WTC11 (cell line): ENCODE data around the gene FDXR.

Source experiments
- CREM ChIP-seq: sonication (generic); formaldehyde crosslinking; IDR thresholded peaks from 2 replicates; pipeline ENCODE4 v1.8.1; 2022; ENCODE audit warnings: mild to moderate bottlenecking, missing genetic modification reagents, moderate library complexity
- CTCF ChIP-seq: fragments of 200-600 bp; IDR thresholded peaks from 2 replicates; pipeline ENCODE4 v1.8.0; 2022; ENCODE audit warnings: antibody characterized with exemption
- FOXP4 ChIP-seq: sonication (generic); formaldehyde crosslinking; IDR thresholded peaks from 2 replicates; pipeline ENCODE4 v1.8.0; 2022; ENCODE audit warnings: mild to moderate bottlenecking, missing genetic modification reagents
- NR2C2 ChIP-seq: sonication (generic); formaldehyde crosslinking; IDR thresholded peaks from 2 replicates; pipeline ENCODE4 v1.8.0; 2022; ENCODE audit warnings: mild to moderate bottlenecking, missing genetic modification reagents
- NR3C1 ChIP-seq: sonication (generic); formaldehyde crosslinking; conservative IDR thresholded peaks from 2 replicates; pipeline ENCODE4 v1.8.1; 2023; ENCODE audit warnings: low read depth, mild to moderate bottlenecking, missing genetic modification reagents
- ZNF396 ChIP-seq: fragments of 250-450 bp; sonication (Bioruptor Pico); IDR thresholded peaks from 2 replicates; pipeline ENCODE4 v1.8.0; 2021; ENCODE audit warnings: mild to moderate bottlenecking, moderate library complexity, borderline replicate concordance
- TF ChIP-seq, protein P1 (sequence below): sonication (generic); formaldehyde crosslinking; IDR thresholded peaks from 2 replicates; pipeline ENCODE4 v1.8.0; 2022; ENCODE audit warnings: missing genetic modification reagents

DNA sequence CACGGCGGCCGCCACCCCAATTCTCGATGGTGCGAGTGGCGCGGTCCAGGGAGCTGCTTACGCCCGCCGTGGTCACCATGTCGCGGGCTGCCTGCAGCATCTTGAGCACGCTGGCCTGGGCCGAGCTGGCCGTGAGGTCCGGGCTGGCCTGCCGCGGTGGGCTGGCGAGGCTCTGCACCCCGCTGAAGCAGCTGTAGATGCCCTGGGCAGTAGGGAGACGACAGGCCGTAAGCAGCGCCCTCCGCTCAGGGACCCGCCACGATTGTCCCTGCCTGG, 29.5 kb downstream of the FDXR start:
- TF ChIP-seq, protein P1, sequence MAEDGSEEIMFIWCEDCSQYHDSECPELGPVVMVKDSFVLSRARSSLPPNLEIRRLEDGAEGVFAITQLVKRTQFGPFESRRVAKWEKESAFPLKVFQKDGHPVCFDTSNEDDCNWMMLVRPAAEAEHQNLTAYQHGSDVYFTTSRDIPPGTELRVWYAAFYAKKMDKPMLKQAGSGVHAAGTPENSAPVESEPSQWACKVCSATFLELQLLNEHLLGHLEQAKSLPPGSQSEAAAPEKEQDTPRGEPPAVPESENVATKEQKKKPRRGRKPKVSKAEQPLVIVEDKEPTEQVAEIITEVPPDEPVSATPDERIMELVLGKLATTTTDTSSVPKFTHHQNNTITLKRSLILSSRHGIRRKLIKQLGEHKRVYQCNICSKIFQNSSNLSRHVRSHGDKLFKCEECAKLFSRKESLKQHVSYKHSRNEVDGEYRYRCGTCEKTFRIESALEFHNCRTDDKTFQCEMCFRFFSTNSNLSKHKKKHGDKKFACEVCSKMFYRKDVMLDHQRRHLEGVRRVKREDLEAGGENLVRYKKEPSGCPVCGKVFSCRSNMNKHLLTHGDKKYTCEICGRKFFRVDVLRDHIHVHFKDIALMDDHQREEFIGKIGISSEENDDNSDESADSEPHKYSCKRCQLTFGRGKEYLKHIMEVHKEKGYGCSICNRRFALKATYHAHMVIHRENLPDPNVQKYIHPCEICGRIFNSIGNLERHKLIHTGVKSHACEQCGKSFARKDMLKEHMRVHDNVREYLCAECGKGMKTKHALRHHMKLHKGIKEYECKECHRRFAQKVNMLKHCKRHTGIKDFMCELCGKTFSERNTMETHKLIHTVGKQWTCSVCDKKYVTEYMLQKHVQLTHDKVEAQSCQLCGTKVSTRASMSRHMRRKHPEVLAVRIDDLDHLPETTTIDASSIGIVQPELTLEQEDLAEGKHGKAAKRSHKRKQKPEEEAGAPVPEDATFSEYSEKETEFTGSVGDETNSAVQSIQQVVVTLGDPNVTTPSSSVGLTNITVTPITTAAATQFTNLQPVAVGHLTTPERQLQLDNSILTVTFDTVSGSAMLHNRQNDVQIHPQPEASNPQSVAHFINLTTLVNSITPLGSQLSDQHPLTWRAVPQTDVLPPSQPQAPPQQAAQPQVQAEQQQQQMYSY (CRISPR knock-in tag): no peak
- TF ChIP-seq CTCF (no peak), NR2C2 (no peak), FOXP4 (CRISPR knock-in tag) (no peak), ZNF396 (CRISPR knock-in tag) (no peak), NR3C1 (CRISPR knock-in tag) (no peak), CREM (CRISPR knock-in tag) (no peak)
